Islet precursor cell (in vitro differentiated cells): ENCODE data around the gene SGO2.
A peak's percentile ranks its signal among the peaks of the same experiment; 100 is the strongest.

Experiments used
- DNase-seq: peaks from one replicate; pipeline ENCODE4 v3.0.0-alpha.2; 2018

SGO2 gene

GRCh38 chr2:200625958-200626363, 100.0 kb downstream of the SGO2 start:
- no peak for DNase-seq

- DNase-seq, result peak; percentile 82
Observed at GRCh38 chr2:200627110-200627770, 101.2 kb downstream of the SGO2 start.

- peak; percentile 78 for DNase-seq
Observed at GRCh38 chr2:200628461-200628860, 102.5 kb downstream of the SGO2 start.

- DNase-seq, result no peak
Observed at GRCh38 chr2:200631287-200631686, 105.3 kb downstream of the SGO2 start.
